ENCODE measurements around the gene GPHN. TPM values are rescaled to one million over a fixed set of nuclear protein-coding genes. Genes with fewer than 3 reads are reported as not detected.
"Not testable (repeated sequence)": the region's sequence is repeated elsewhere in the genome, so short reads cannot be mapped to it uniquely, and the experiment has no call there.

Gene GPHN
- total RNA-seq, 2 experiments from 2014 or later: 15.8 to 15.9 TPM

- Mint-ChIP-seq H3K9me3 (peaks cover 14% of the 10 kb centered on the region), H3K36me3 (ENCODE audit: low read depth) (peaks cover 10% of the 10 kb centered on the region), H3K4me3 (no peak overlapping the region), H3K27me3 (no peaks in the 10 kb centered on the region), H3K27ac (no peak overlapping the region), H3K4me1 (no peaks in the 10 kb centered on the region)
- CTCF ChIA-PET: no interaction called here
- DNase-seq: no peak
- POLR2A ChIA-PET: no interaction called here
These were observed 537.5 kb downstream of the GPHN start for GRCh38 chr14:67045440-67045839.

DNA sequence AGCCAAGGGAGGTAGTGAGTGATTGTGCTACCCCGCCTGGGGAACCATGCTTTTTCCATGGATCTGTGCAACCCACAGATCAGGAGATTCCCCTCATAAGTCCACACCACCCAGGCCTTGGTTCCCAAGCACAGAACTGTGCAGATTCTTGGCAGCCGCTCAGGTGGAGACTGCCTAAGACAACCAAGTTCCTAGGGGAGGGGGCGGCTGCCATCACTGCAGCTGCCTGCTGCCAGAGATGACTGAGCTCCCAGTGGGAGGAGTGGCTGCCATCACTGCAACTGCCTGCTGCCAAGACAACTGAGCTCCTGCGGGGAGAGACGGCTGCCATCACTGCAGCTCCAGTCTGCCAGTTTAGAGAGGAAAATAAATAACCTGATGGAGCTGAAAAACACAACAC lies 542.9 kb downstream of the GPHN start:
- Mint-ChIP-seq H3K36me3 (ENCODE audit: low read depth) (peaks cover 20% of the 10 kb centered on the region), H3K27ac (no peak overlapping the region), H3K9me3 (peaks cover 29% of the 10 kb centered on the region), H3K27me3 (no peaks in the 10 kb centered on the region), H3K4me1 (no peaks in the 10 kb centered on the region), H3K4me3 (no peak overlapping the region)
- DNase-seq: no peak
- ChIA-PET CTCF (no interaction called here), POLR2A (no interaction called here)

DNA sequence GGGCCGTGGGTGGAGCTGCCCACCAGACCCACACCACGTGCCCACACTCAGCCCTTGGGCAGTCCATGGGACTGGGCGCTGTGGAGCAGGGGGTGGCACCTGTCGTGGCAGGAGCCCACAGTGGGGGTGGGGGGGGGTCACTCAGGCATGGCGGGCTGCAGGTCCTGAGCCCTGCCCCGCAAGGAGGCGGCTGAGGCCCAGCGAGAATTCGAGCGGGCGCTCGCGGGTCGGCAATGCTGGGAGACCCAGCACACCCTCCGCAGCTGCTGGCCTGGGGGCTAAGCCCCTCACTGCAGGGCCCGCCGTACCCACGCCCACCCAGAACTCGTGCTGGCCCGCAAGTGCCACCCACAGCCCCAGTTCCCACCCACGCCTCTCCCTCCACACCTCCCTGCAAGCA lies 548.7 kb downstream of the GPHN start:
- Mint-ChIP-seq H3K27me3 (no peaks in the 10 kb centered on the region), H3K4me1 (no peaks in the 10 kb centered on the region), H3K9me3 (peaks cover 24% of the 10 kb centered on the region), H3K27ac (no peak overlapping the region), H3K36me3 (ENCODE audit: low read depth) (peaks cover 18% of the 10 kb centered on the region), H3K4me3 (no peak overlapping the region)
- ChIA-PET POLR2A (no interaction called here), CTCF (no interaction called here)
- no peak for DNase-seq

GRCh38 chr14:67059596-67059995 lies 551.6 kb downstream of the GPHN start:
- CTCF ChIA-PET: no interaction called here
- no peak for DNase-seq
- POLR2A ChIA-PET: no interaction called here
- Mint-ChIP-seq H3K36me3 (ENCODE audit: low read depth) (peaks cover 11% of the 10 kb centered on the region), H3K4me1 (no peaks in the 10 kb centered on the region), H3K9me3 (peaks cover 10% of the 10 kb centered on the region), H3K4me3 (no peak overlapping the region), H3K27me3 (no peaks in the 10 kb centered on the region), H3K27ac (no peak overlapping the region)

DNA sequence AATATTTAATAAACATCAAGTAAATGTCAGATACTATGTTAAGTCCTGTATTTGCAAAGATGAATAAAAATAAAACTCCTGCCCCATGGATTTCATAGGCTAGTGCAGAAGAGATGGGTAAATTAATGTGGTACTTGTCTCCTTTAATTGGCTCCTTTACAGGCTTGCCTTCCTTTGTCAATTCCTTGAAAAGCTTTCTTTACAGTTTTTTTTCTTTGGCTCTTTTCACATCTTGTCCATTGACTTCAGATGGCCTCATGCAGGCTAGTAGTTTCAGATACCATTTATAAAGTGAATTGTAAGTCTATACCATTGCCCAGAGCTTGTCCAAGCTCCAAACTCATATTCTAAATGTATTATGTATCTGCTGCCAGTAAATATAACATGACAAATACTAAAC lies 552.6 kb downstream of the GPHN start:
- no peak overlapping the region for H3K27ac Mint-ChIP-seq
- H3K4me1 Mint-ChIP-seq: no peaks in the 10 kb centered on the region
- H3K4me3 Mint-ChIP-seq: no peak overlapping the region
- H3K27me3 Mint-ChIP-seq: no peaks in the 10 kb centered on the region
- H3K9me3 Mint-ChIP-seq: peaks cover 15% of the 10 kb centered on the region
- POLR2A ChIA-PET: no interaction called here
- CTCF ChIA-PET: no interaction called here
- no peak for DNase-seq
- H3K36me3 Mint-ChIP-seq (ENCODE audit: low read depth): peaks cover 11% of the 10 kb centered on the region

GRCh38 chr14:67067070-67067814 lies 559.3 kb downstream of the GPHN start:
- POLR2A ChIA-PET, H3K27ac Mint-ChIP-seq, H3K27me3 Mint-ChIP-seq, H3K4me3 Mint-ChIP-seq: not testable (repeated sequence)
- H3K9me3 Mint-ChIP-seq: peaks cover 19% of the 10 kb centered on the region
- CTCF ChIA-PET: interaction anchor here (0.6 kb wide), 1 partner anchor 90 kb away, joined by 3 read pairs; no protein-coding TSS in a partner anchor
- DNase-seq: peak; percentile 61
- H3K36me3 Mint-ChIP-seq (ENCODE audit: low read depth): peaks cover 11% of the 10 kb centered on the region
- H3K4me1 Mint-ChIP-seq: peaks cover 14% of the 10 kb centered on the region

DNA sequence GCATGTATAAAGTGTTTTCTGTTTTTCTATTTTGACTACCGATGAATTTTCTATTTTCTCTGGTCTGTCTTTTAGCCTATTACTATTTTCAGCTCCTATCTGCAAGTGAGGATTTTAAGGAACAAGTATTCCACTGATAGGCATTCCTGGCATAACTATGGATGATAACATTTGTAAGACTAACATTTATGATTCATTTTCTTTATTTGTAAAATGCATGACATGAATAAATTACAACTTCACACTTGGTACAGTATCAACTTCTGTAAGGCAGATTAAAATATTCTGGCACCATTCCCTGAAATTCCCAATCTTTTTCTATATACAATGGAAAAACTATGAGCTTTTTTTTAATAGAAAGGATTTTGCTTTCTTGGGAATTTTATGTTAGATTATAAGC lies 560.3 kb downstream of the GPHN start:
- H3K9me3 Mint-ChIP-seq: peaks cover 17% of the 10 kb centered on the region

DNA sequence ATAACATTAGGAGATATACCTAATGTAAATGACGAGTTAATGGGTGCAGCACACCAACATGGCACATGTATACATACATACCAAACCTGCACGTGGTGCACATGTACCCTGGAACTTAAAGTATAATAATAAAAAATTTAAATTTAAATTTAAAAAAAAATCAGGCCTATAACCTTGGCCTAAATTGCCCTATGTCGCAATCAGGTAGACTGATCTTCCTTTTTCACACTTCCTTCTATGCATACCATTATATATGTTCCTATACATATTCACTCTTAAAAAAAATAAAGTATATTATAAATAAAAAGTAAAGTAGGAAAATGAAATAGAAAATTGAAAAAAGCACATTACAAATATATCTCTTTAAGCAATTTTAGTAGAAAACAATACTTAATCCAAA lies 563.6 kb downstream of the GPHN start:
- H3K27me3 Mint-ChIP-seq: no peaks in the 10 kb centered on the region
- no peak overlapping the region for H3K4me3 Mint-ChIP-seq
- POLR2A ChIA-PET: no interaction called here
- peaks cover 14% of the 10 kb centered on the region for H3K4me1 Mint-ChIP-seq
- H3K36me3 Mint-ChIP-seq (ENCODE audit: low read depth): peaks cover 6% of the 10 kb centered on the region
- no peak for DNase-seq
- no peak overlapping the region for H3K27ac Mint-ChIP-seq
- CTCF ChIA-PET: no interaction called here
- H3K9me3 Mint-ChIP-seq: peaks cover 4% of the 10 kb centered on the region

More for the DNA sequence above, 560.3 kb downstream of the GPHN start:
- H3K27me3 Mint-ChIP-seq: no peaks in the 10 kb centered on the region
- POLR2A ChIA-PET: no interaction called here
- peaks cover 11% of the 10 kb centered on the region for H3K36me3 Mint-ChIP-seq (ENCODE audit: low read depth)
- H3K4me3 Mint-ChIP-seq: no peak overlapping the region
- no peak overlapping the region for H3K27ac Mint-ChIP-seq
- peaks cover 14% of the 10 kb centered on the region for H3K4me1 Mint-ChIP-seq
- DNase-seq: no peak
- CTCF ChIA-PET: no interaction called here

DNA sequence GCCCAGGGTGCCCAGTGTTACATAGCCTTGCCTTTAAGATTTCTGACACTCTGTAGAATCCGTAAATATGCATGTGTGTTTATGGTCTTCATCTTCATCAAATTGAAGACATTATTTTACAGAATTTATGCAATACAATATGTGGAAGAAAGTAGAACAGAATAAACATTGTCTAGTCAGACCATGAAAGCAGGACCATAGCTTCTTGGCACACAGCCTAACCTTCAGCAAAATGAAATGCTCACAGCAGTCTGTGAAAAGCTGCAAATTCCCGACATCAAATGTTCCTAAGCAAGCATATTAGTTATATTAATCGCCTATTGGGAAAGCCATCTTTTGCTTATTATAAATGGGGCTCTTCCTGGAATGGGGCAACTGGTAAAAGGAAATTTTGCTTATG lies 570.0 kb downstream of the GPHN start:
- Mint-ChIP-seq H3K4me1 (no peaks in the 10 kb centered on the region), H3K27me3 (no peaks in the 10 kb centered on the region), H3K4me3 (no peak overlapping the region), H3K9me3 (no peaks in the 10 kb centered on the region), H3K27ac (no peak overlapping the region), H3K36me3 (ENCODE audit: low read depth) (no peaks in the 10 kb centered on the region)
- CTCF ChIA-PET: no interaction called here
- POLR2A ChIA-PET: no interaction called here
- no peak for DNase-seq

GRCh38 chr14:67079846-67080245 lies 571.9 kb downstream of the GPHN start:
- Mint-ChIP-seq H3K4me3 (no peak overlapping the region), H3K27ac (no peak overlapping the region), H3K36me3 (ENCODE audit: low read depth) (no peaks in the 10 kb centered on the region), H3K9me3 (no peaks in the 10 kb centered on the region), H3K4me1 (no peaks in the 10 kb centered on the region), H3K27me3 (no peaks in the 10 kb centered on the region)
- ChIA-PET POLR2A (no interaction called here), CTCF (no interaction called here)
- DNase-seq: no peak

- CTCF ChIA-PET: no interaction called here
- no peaks in the 10 kb centered on the region for H3K4me1 Mint-ChIP-seq
- POLR2A ChIA-PET: no interaction called here
- no peak overlapping the region for H3K27ac Mint-ChIP-seq
- H3K36me3 Mint-ChIP-seq (ENCODE audit: low read depth): peaks cover 14% of the 10 kb centered on the region
- no peaks in the 10 kb centered on the region for H3K27me3 Mint-ChIP-seq
- no peak overlapping the region for H3K4me3 Mint-ChIP-seq
- DNase-seq: no peak
- peaks cover 21% of the 10 kb centered on the region for H3K9me3 Mint-ChIP-seq
These were observed 600.3 kb downstream of the GPHN start for GRCh38 chr14:67108230-67108629.

DNA sequence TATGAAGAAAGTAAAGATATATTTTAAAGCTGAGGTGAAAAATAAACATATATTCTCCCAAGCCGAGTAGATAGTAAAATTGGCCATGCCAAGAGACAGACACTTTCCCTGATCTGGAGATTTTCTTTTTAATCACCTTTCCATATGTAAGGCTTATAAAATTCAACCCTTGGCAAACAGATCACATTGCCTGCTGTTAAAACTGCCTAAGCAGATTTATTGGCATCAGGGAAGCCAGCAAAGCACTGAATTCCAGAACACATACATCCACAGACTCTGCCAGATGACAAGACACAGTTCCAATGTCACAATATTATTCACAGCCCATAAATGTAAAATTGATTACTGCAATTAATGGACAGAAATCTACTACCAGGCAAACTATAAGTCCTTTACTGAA lies 603.1 kb downstream of the GPHN start:
- peaks cover 7% of the 10 kb centered on the region for H3K9me3 Mint-ChIP-seq
- ChIA-PET POLR2A (no interaction called here), CTCF (no interaction called here)
- H3K4me1 Mint-ChIP-seq: no peaks in the 10 kb centered on the region
- H3K27ac Mint-ChIP-seq: no peak overlapping the region
- no peak overlapping the region for H3K4me3 Mint-ChIP-seq
- no peaks in the 10 kb centered on the region for H3K27me3 Mint-ChIP-seq
- no peak for DNase-seq
- peaks cover 7% of the 10 kb centered on the region for H3K36me3 Mint-ChIP-seq (ENCODE audit: low read depth)

DNA sequence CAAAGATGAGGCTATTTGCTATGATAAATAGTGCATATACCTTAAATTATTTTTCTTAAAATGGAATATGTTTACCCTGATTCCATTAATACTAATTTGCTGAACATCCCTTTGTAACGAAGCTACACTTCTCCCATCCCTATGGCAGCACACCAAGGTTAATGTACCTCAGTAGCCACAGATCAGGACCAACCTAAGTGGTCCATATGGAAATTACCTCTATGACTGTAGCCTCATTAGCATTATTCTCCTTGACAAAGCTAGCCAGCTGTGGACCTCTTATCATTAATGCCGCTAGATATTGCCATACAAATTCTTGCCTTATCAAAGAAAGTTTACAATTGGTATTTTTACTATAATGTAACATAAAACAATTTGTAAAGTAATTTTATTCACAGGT lies 604.4 kb downstream of the GPHN start:
- ChIA-PET POLR2A (no interaction called here), CTCF (no interaction called here)
- Mint-ChIP-seq H3K27ac (no peak overlapping the region), H3K36me3 (ENCODE audit: low read depth) (no peaks in the 10 kb centered on the region), H3K9me3 (no peaks in the 10 kb centered on the region), H3K4me3 (no peak overlapping the region), H3K27me3 (no peaks in the 10 kb centered on the region), H3K4me1 (no peaks in the 10 kb centered on the region)
- no peak for DNase-seq

DNA sequence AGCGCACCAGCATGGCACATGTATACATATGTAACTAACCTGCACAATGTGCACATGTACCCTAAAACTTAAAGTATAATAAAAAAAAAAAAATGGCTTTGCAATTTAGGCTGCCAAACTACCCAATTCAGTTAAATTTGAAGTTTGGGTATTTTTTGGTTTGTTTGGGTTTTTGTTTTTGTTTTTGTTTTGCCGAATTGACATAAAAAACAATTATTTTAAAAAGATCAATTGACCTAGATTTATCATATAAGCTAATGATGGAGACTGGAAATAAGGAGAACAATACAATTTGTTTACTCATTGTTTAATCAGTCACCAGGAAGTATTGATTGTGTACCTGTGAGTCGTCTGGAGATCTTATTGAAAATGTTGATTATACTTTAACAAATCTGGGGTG lies 619.2 kb downstream of the GPHN start:
- POLR2A ChIA-PET: no interaction called here
- H3K27me3 Mint-ChIP-seq: no peaks in the 10 kb centered on the region
- CTCF ChIA-PET: interaction anchor here (0.6 kb wide), 1 partner anchor 158 kb away, joined by 4 read pairs; no protein-coding TSS in a partner anchor
- H3K4me3 Mint-ChIP-seq: no peak overlapping the region
- no peak overlapping the region for H3K27ac Mint-ChIP-seq
- DNase-seq: no peak
- H3K36me3 Mint-ChIP-seq (ENCODE audit: low read depth): peaks cover 15% of the 10 kb centered on the region
- no peaks in the 10 kb centered on the region for H3K4me1 Mint-ChIP-seq
- H3K9me3 Mint-ChIP-seq: peaks cover 2% of the 10 kb centered on the region

All from activated CD4-positive, alpha-beta memory T cell treated with anti-CD3 and anti-CD28 coated beads, Interleukin-2, amount 10 ng/mL, durations not matched to agents 7 days and 5 days (primary cell).